Activated naive CD4-positive, alpha-beta T cell treated with anti-CD3 and anti-CD28 coated beads, Interleukin-2, amount 50 U/mL, for 72 hours (primary cell): ENCODE results near the gene KCNA3. TPM values are rescaled to one million over a fixed set of nuclear protein-coding genes. Genes with fewer than 3 reads are reported as not detected.
A peak's percentile ranks its signal among the peaks of the same experiment; 100 is the strongest.

Experiments used
- ATAC-seq, 2 donors: fragments of 150-1000 bp; cut with Tn5 transposase; 2 replicates each; pipeline ENCODE4 v1.10.0; 2021; ENCODE audit warnings: mild to moderate bottlenecking in 2 of 2, moderate library complexity in 2 of 2
- DNase-seq, 2 donors: peaks; one replicate each; pipeline ENCODE4 v3.0.0; 2021 to 2022; ENCODE audit warnings: low spot score in 2 of 2
- H3K27ac Mint-ChIP-seq, 2 donors: one replicate each; pipeline ENCODE4 v1.8.0; 2022; ENCODE audit warnings: mild to moderate bottlenecking in 2 of 2, mixed read lengths in 2 of 2
- H3K36me3 Mint-ChIP-seq, 2 donors: one replicate each; pipeline ENCODE4 v1.8.0; 2022; ENCODE audit warnings: mixed read lengths in 2 of 2
- H3K9me3 Mint-ChIP-seq, 2 donors: one replicate each; pipeline ENCODE4 v1.8.0; 2022; ENCODE audit warnings: mixed read lengths in 2 of 2
- total RNA-seq, 2 donors: library from RNA; stranded (reverse); gene quantifications; one replicate each; pipeline ENCODE4 v1.2.3, GENCODE V29; 2022

The KCNA3 gene
- total RNA-seq, 2 donors from 2014 or later = 9.1 to 34.7 TPM

GRCh38 chr1:110688514-110688913, 13.8 kb upstream of the KCNA3 start:
- no peak for DNase-seq
- no peak for ATAC-seq
- Mint-ChIP-seq H3K36me3 (no peaks in the 10 kb centered on the region), H3K9me3 (no peaks in the 10 kb centered on the region), H3K27ac (no peak overlapping the region)

- Mint-ChIP-seq H3K9me3 (no peaks in the 10 kb centered on the region), H3K36me3 (no peaks in the 10 kb centered on the region), H3K27ac (no peak overlapping the region)
- ATAC-seq (no peak), DNase-seq (no peak)
Observed at GRCh38 chr1:110687250-110687649, 12.5 kb upstream of the KCNA3 start.

- no peak for DNase-seq
- Mint-ChIP-seq H3K27ac (no peak overlapping the region), H3K36me3 (no peaks in the 10 kb centered on the region), H3K9me3 (no peaks in the 10 kb centered on the region)
- no peak for ATAC-seq
Observed at GRCh38 chr1:110686188-110686587, 11.4 kb upstream of the KCNA3 start.

- Mint-ChIP-seq H3K27ac (no peak overlapping the region), H3K9me3 (peaks cover 0 to 8% of the 10 kb centered on the region in 2 donors), H3K36me3 (peaks cover 4 to 6% of the 10 kb centered on the region in 2 donors)
- ATAC-seq (peak; percentile 47 to 57), DNase-seq (no peak)
Observed at GRCh38 chr1:110684491-110684890, 9.8 kb upstream of the KCNA3 start.

- ATAC-seq = no peak
- H3K27ac Mint-ChIP-seq = no peak overlapping the region
- DNase-seq = no peak
- H3K9me3 Mint-ChIP-seq = peaks cover 0 to 8% of the 10 kb centered on the region in 2 donors
- H3K36me3 Mint-ChIP-seq = peaks cover 4 to 6% of the 10 kb centered on the region in 2 donors
Observed at GRCh38 chr1:110682898-110683297, 8.2 kb upstream of the KCNA3 start.

- Mint-ChIP-seq H3K27ac (no peak overlapping the region), H3K9me3 (peaks cover 0 to 8% of the 10 kb centered on the region in 2 donors), H3K36me3 (peaks cover 4 to 6% of the 10 kb centered on the region in 2 donors)
- ATAC-seq (no peak), DNase-seq (no peak)
Observed at GRCh38 chr1:110680036-110680735, 5.4 kb upstream of the KCNA3 start.

GRCh38 chr1:110677526-110677925, 2.8 kb upstream of the KCNA3 start:
- ATAC-seq (no peak), DNase-seq (no peak)
- H3K36me3 Mint-ChIP-seq = peaks cover 21 to 23% of the 10 kb centered on the region in 2 donors
- H3K27ac Mint-ChIP-seq = no peak overlapping the region
- H3K9me3 Mint-ChIP-seq = peaks cover 0 to 8% of the 10 kb centered on the region in 2 donors

- peaks cover 0 to 8% of the 10 kb centered on the region in 2 donors for H3K9me3 Mint-ChIP-seq
- no peak overlapping the region for H3K27ac Mint-ChIP-seq
- ATAC-seq (no peak), DNase-seq (no peak)
- H3K36me3 Mint-ChIP-seq = peaks cover 27 to 29% of the 10 kb centered on the region in 2 donors
Observed at GRCh38 chr1:110676970-110677369, 2.2 kb upstream of the KCNA3 start.

- DNase-seq (no peak), ATAC-seq (no peak)
- Mint-ChIP-seq H3K27ac (no peak overlapping the region), H3K9me3 (no peaks in the 10 kb centered on the region), H3K36me3 (peaks cover 22 to 40% of the 10 kb centered on the region in 2 donors)
Observed at GRCh38 chr1:110675060-110675791, 486 bp upstream of the KCNA3 start.

- ATAC-seq (peak in 1 of 2 donors; percentile 13), DNase-seq (peak in 1 of 2 donors; percentile 61)
- Mint-ChIP-seq H3K36me3 (peaks cover 22 to 45% of the 10 kb centered on the region in 2 donors), H3K27ac (peak overlapping the region; percentile 99 to 100), H3K9me3 (no peaks in the 10 kb centered on the region)
Observed at GRCh38 chr1:110673805-110674336, 869 bp downstream of the KCNA3 start.

GRCh38 chr1:110673197-110673701, 1.5 kb downstream of the KCNA3 start:
- Mint-ChIP-seq H3K27ac (peak overlapping the region; percentile 99 to 100), H3K9me3 (no peaks in the 10 kb centered on the region), H3K36me3 (peaks cover 22 to 45% of the 10 kb centered on the region in 2 donors)
- DNase-seq (peak in 1 of 2 donors; percentile 44), ATAC-seq (no peak)

GRCh38 chr1:110672753-110673108, 2.0 kb downstream of the KCNA3 start:
- Mint-ChIP-seq H3K9me3 (no peaks in the 10 kb centered on the region), H3K27ac (peak overlapping the region; percentile 99 to 100), H3K36me3 (peaks cover 22 to 45% of the 10 kb centered on the region in 2 donors)
- DNase-seq (peak in 1 of 2 donors; percentile 42), ATAC-seq (peak; percentile 21 to 47)

- peak; percentile 59 to 75 for ATAC-seq
- peak; percentile 71 to 74 for DNase-seq
- Mint-ChIP-seq H3K27ac (peak overlapping the region; percentile 99 to 100), H3K9me3 (no peaks in the 10 kb centered on the region), H3K36me3 (peaks cover 22 to 45% of the 10 kb centered on the region in 2 donors)
Observed at GRCh38 chr1:110672001-110672752, 2.6 kb downstream of the KCNA3 start.

- H3K27ac Mint-ChIP-seq = peak overlapping the region; percentile 99 to 100
- DNase-seq (peak in 1 of 2 donors; percentile 13), ATAC-seq (peak in 1 of 2 donors; percentile 15)
- H3K36me3 Mint-ChIP-seq = peaks cover 22 to 45% of the 10 kb centered on the region in 2 donors
- no peaks in the 10 kb centered on the region for H3K9me3 Mint-ChIP-seq
Observed at GRCh38 chr1:110671361-110671760, 3.4 kb downstream of the KCNA3 start.

GRCh38 chr1:110668549-110668948, 6.2 kb downstream of the KCNA3 start:
- peaks cover 16 to 38% of the 10 kb centered on the region in 2 donors for H3K36me3 Mint-ChIP-seq
- DNase-seq (no peak), ATAC-seq (peak; percentile 5 to 18)
- no peaks in the 10 kb centered on the region for H3K9me3 Mint-ChIP-seq
- peak overlapping the region in 1 of 2 donors; percentile 81 for H3K27ac Mint-ChIP-seq

GRCh38 chr1:110667776-110668175, 7.0 kb downstream of the KCNA3 start:
- no peak overlapping the region for H3K27ac Mint-ChIP-seq
- H3K9me3 Mint-ChIP-seq = no peaks in the 10 kb centered on the region
- DNase-seq = no peak
- H3K36me3 Mint-ChIP-seq = peaks cover 8 to 30% of the 10 kb centered on the region in 2 donors
- ATAC-seq = no peak
